Stimulated activated CD8-positive, alpha-beta memory T cell treated with anti-CD3 and anti-CD28 coated beads, Interleukin-2, amount 100 ng/mL, for 48 hours (primary cell): ENCODE data around the gene ITCH.

ENCODE experiments used
- DNase-seq, 2 donors: peaks; one replicate each; pipeline ENCODE4 v3.0.0-alpha.2; 2020; ENCODE audit warnings: low read depth in 2 of 2

Gene ITCH

GRCh38 chr20:34549291-34549928 lies 186.3 kb downstream of the ITCH start:
- no peak for DNase-seq

GRCh38 chr20:34549929-34550305 lies 186.8 kb downstream of the ITCH start:
- no peak for DNase-seq

GRCh38 chr20:34552569-34552968 lies 189.5 kb downstream of the ITCH start:
- DNase-seq, result no peak

GRCh38 chr20:34553366-34553867 lies 190.3 kb downstream of the ITCH start:
- DNase-seq, result no peak

- DNase-seq, result no peak
Observed at GRCh38 chr20:34557936-34558319, 194.9 kb downstream of the ITCH start.

- peak; percentile 88 for DNase-seq
Observed at GRCh38 chr20:34558320-34559218, 195.5 kb downstream of the ITCH start, which contains the start of gene MAP1LC3A. TSS of gene MAP1LC3A (plus strand) at chr20:34558718. CDS start at chr20:34558869, 151 bp downstream.

- DNase-seq, result no peak
Observed at GRCh38 chr20:34559311-34560140, 196.5 kb downstream of the ITCH start.

GRCh38 chr20:34560141-34560523 lies 197.1 kb downstream of the ITCH start:
- no peak for DNase-seq

- no peak for DNase-seq
Observed at GRCh38 chr20:34560614-34561013, 197.5 kb downstream of the ITCH start.
